CD14-positive monocyte (primary cell): ENCODE measurements around the gene PSMD11. TPM values are rescaled to one million over a fixed set of nuclear protein-coding genes. Genes with fewer than 3 reads are reported as not detected.

Source experiments
- DNase-seq, 3 donors: peaks; one replicate each; pipeline ENCODE4 v3.0.0-alpha.2; 2011 to 2022
- H2AFZ ChIP-seq: 2 replicates; pipeline ENCODE4 v1.6.0; 2012; ENCODE audit warnings: mild to moderate bottlenecking, low read depth, low read length, inconsistent platforms; ENCODE audit not compliant: insufficient read depth, poor library complexity, severe bottlenecking
- H3K27ac ChIP-seq, 2 donors: 1 replicate in 1 of 2; 2 replicates in 1 of 2; pipeline ENCODE4 v1.5.1; 2012 to 2013; ENCODE audit warnings: low read length in 2 of 2, control low read depth in 1 of 2, inconsistent platforms in 1 of 2, low read depth in 1 of 2, mild to moderate bottlenecking in 1 of 2
- H3K27me3 ChIP-seq, 2 donors: one replicate each; pipeline versions ENCODE4 v1.6.0 to v1.6.1; 2011 to 2013; ENCODE audit warnings: low read length in 2 of 2; ENCODE audit not compliant: control insufficient read depth in 2 of 2, insufficient read depth in 2 of 2
- H3K36me3 ChIP-seq, 2 donors: replicated peaks in 1 of 2; 1 replicate in 1 of 2; 2 replicates in 1 of 2; pipeline versions ENCODE4 v1.5.1 to v1.6.1; 2012 to 2013; ENCODE audit warnings: low read length in 2 of 2, control low read depth in 1 of 2, inconsistent platforms in 1 of 2, mild to moderate bottlenecking in 1 of 2; ENCODE audit not compliant: insufficient read depth in 2 of 2, control insufficient read depth in 1 of 2
- H3K4me1 ChIP-seq, 2 donors: 1 replicate in 1 of 2; 2 replicates in 1 of 2; pipeline versions ENCODE4 v1.5.1 to v1.6.1; 2012 to 2013; ENCODE audit warnings: low read length in 2 of 2, control low read depth in 1 of 2, inconsistent platforms in 1 of 2, mild to moderate bottlenecking in 1 of 2, moderate library complexity in 1 of 2; ENCODE audit not compliant: insufficient read depth in 2 of 2, control insufficient read depth in 1 of 2
- H3K4me2 ChIP-seq: replicated peaks from 2 replicates; pipeline ENCODE3; 2012; ENCODE audit warnings: low read length, moderate library complexity, mild to moderate bottlenecking; ENCODE audit not compliant: poor library complexity, severe bottlenecking; ENCODE audit errors: extremely low read depth
- H3K4me3 ChIP-seq, 3 experiments: fragments of 200-600 bp in 1 of 3; sonication (generic) in 1 of 3; replicated peaks in 1 of 3; 1 replicate in 2 of 3; 2 replicates in 1 of 3; pipeline ENCODE4 v1.5.1; 2011 to 2013; ENCODE audit warnings: low read length in 3 of 3, mild to moderate bottlenecking in 3 of 3, control low read depth in 2 of 3, low read depth in 2 of 3, inconsistent platforms in 1 of 3, moderate library complexity in 1 of 3
- H3K79me2 ChIP-seq: 2 replicates; pipeline ENCODE4 v1.6.0; 2012; ENCODE audit warnings: mild to moderate bottlenecking, control low read depth, inconsistent platforms, low read length, moderate library complexity; ENCODE audit not compliant: insufficient read depth
- H3K9ac ChIP-seq: 2 replicates; pipeline ENCODE4 v1.6.0; 2017; ENCODE audit warnings: low read length, mild to moderate bottlenecking; ENCODE audit not compliant: insufficient read depth, poor library complexity, severe bottlenecking
- H3K9me3 ChIP-seq, 2 donors: replicated peaks in 1 of 2; 1 replicate in 1 of 2; 2 replicates in 1 of 2; pipeline versions ENCODE4 v1.5.1 to v1.6.1; 2012 to 2013; ENCODE audit warnings: low read length in 2 of 2, control low read depth in 1 of 2; ENCODE audit not compliant: control insufficient read depth in 1 of 2, insufficient read depth in 1 of 2
- H4K20me1 ChIP-seq: 2 replicates; pipeline ENCODE4 v1.6.0; 2012; ENCODE audit warnings: mild to moderate bottlenecking, low read length, control low read depth, moderate library complexity; ENCODE audit not compliant: insufficient read depth
- H3K27ac Mint-ChIP-seq, 7 donors: one replicate each; pipeline ENCODE4 v1.8.0; 2020; ENCODE audit warnings: mild to moderate bottlenecking in 7 of 7, mixed read lengths in 7 of 7, moderate library complexity in 6 of 7, inconsistent platforms in 2 of 7
- H3K27me3 Mint-ChIP-seq, 3 donors: one replicate each; pipeline ENCODE4 v1.8.0; 2021 to 2022; ENCODE audit warnings: low read depth in 3 of 3, mild to moderate bottlenecking in 3 of 3, mixed read lengths in 3 of 3, moderate library complexity in 3 of 3, inconsistent platforms in 1 of 3
- H3K36me3 Mint-ChIP-seq, 2 donors: one replicate each; pipeline ENCODE4 v1.8.0; 2020; ENCODE audit warnings: mixed read lengths in 2 of 2, inconsistent platforms in 1 of 2, mild to moderate bottlenecking in 1 of 2
- H3K4me1 Mint-ChIP-seq: one replicate; pipeline ENCODE4 v1.8.0; 2020; ENCODE audit warnings: mild to moderate bottlenecking, mixed read lengths
- H3K4me3 Mint-ChIP-seq, 2 donors: one replicate each; pipeline ENCODE4 v1.8.0; 2020; ENCODE audit warnings: mild to moderate bottlenecking in 2 of 2, mixed read lengths in 2 of 2, moderate library complexity in 1 of 2
- H3K9me3 Mint-ChIP-seq, 7 donors: one replicate each; pipeline ENCODE4 v1.8.0; 2020 to 2022; ENCODE audit warnings: mixed read lengths in 7 of 7, mild to moderate bottlenecking in 6 of 7, moderate library complexity in 6 of 7, inconsistent platforms in 2 of 7
- CTCF ChIP-seq: fragments of 200-600 bp; IDR thresholded peaks from one replicate; pipeline ENCODE4 v1.8.0; 2022; ENCODE audit warnings: antibody characterized with exemption, mild to moderate bottlenecking
- WGBS: methylation state at CpG from one replicate; pipeline ENCODE4 v1.1.5; 2013; ENCODE audit warnings: missing lambda C conversion rate; ENCODE audit not compliant: insufficient coverage; 5-methylcytosine and 5-hydroxymethylcytosine counted together
- intact Hi-C, 2 donors: fragments of 100-400 bp; cut with micrococcal nuclease; formaldehyde crosslinking; loops; one replicate each; pipeline versions ENCODE4 v1.15.0 to v1.15.1; 2023
- polyA plus RNA-seq, 3 donors: library from polyadenylated mRNA; depleted of rRNA in 1 of 3; unstranded in 2 of 3; stranded (reverse) in 1 of 3; fragments of 300-500 nt in 2 of 3; fragments of >200 nt in 1 of 3; fragmentation: Illumina TruSeq in 2 of 3; gene quantifications; 1 replicate in 2 of 3; 2 replicates in 1 of 3; pipeline ENCODE4 v1.2.3, GENCODE V29; 2012 to 2021

Gene PSMD11
- polyA plus RNA-seq, 3 donors = 29.9 to 112 (median 91.8) TPM

GRCh38 chr17:32443827-32444300, 446 bp upstream of the PSMD11 start:
- TF ChIP-seq CTCF = no peak
- peaks cover 0 to 5% (median 0%) of the 10 kb centered on the region in 7 donors for H3K9me3 Mint-ChIP-seq
- Histone ChIP-seq H3K27me3 (no peaks in the 10 kb centered on the region), H3K27ac (no peak overlapping the region), H3K9me3 (no peaks in the 10 kb centered on the region), H2AFZ (peak overlapping the region; percentile 93), H3K4me2 (peak overlapping the region; percentile 95), H3K4me1 (peaks cover 18 to 26% of the 10 kb centered on the region in 2 donors), H3K4me3 (peak overlapping the region; percentile 63 to 95 (median 84)), H3K36me3 (peaks cover 12 to 21% of the 10 kb centered on the region in 2 donors), H4K20me1 (no peaks in the 10 kb centered on the region), H3K9ac (peak overlapping the region; percentile 95), H3K79me2 (peaks cover 41% of the 10 kb centered on the region)
- intact Hi-C loops = loop anchor here in 1 of 2 donors (5.0 to 10.0 kb wide), 2 partner anchors 92 to 179 kb away; partner anchors contain the start of genes RHBDL3 and ZNF207
- H3K27ac Mint-ChIP-seq = peak overlapping the region in 3 of 7 donors; percentile 63 to 91 (median 83)
- no peak for DNase-seq
- 5% methylated on average over 27 of the region's 29 CpGs for WGBS
- peak overlapping the region; percentile 91 to 93 for H3K4me3 Mint-ChIP-seq
- H3K27me3 Mint-ChIP-seq = peaks cover 11 to 20% (median 16%) of the 10 kb centered on the region in 3 donors
- peaks cover 20 to 24% of the 10 kb centered on the region in 2 donors for H3K36me3 Mint-ChIP-seq
- peaks cover 24% of the 10 kb centered on the region for H3K4me1 Mint-ChIP-seq

- Mint-ChIP-seq H3K9me3 (peaks cover 0 to 5% (median 0%) of the 10 kb centered on the region in 7 donors), H3K27me3 (peaks cover 11 to 18% (median 16%) of the 10 kb centered on the region in 3 donors), H3K36me3 (peaks cover 32 to 36% of the 10 kb centered on the region in 2 donors), H3K4me3 (peak overlapping the region; percentile 91 to 93), H3K4me1 (peaks cover 24% of the 10 kb centered on the region), H3K27ac (peak overlapping the region; percentile 78 to 93 (median 91))
- Histone ChIP-seq H2AFZ (peak overlapping the region; percentile 93), H3K27me3 (no peaks in the 10 kb centered on the region), H3K4me2 (peak overlapping the region; percentile 95), H3K36me3 (peaks cover 22 to 33% of the 10 kb centered on the region in 2 donors), H3K4me3 (peak overlapping the region; percentile 63 to 95 (median 84)), H3K9ac (peak overlapping the region; percentile 95), H3K79me2 (peaks cover 51% of the 10 kb centered on the region), H3K4me1 (peaks cover 18 to 26% of the 10 kb centered on the region in 2 donors), H4K20me1 (no peaks in the 10 kb centered on the region), H3K27ac (peak overlapping the region; percentile 38 to 87), H3K9me3 (no peaks in the 10 kb centered on the region)
- 0% methylated on average over 8 of the region's 14 CpGs for WGBS
- DNase-seq = peak; percentile 8 to 75 (median 38)
- intact Hi-C loops = loop anchor here in 1 of 2 donors (10.0 kb wide), 1 partner anchor 180 kb away; the partner anchor contains the start of gene RHBDL3
- TF ChIP-seq CTCF = no peak
Observed at GRCh38 chr17:32445074-32445415, 735 bp downstream of the PSMD11 start.
